Neural crest cell (in vitro differentiated cells): ENCODE data around the gene CD109. TPM values are rescaled to one million over a fixed set of nuclear protein-coding genes. Genes with fewer than 3 reads are reported as not detected.
"Not testable (repeated sequence)": the region's sequence is repeated elsewhere in the genome, so short reads cannot be mapped to it uniquely, and the experiment has no call there.

Source experiments
- DNase-seq: peaks from one replicate; pipeline ENCODE4 v3.0.0; 2021; ENCODE audit warnings: low read depth, mixed read lengths, low spot score
- H3K27ac Mint-ChIP-seq: one replicate; pipeline ENCODE4 v1.8.0; 2021; ENCODE audit warnings: mild to moderate bottlenecking, mixed read lengths; ENCODE audit not compliant: unreplicated experiment
- H3K27me3 Mint-ChIP-seq: 2 replicates; pipeline ENCODE4 v1.8.0; 2021; ENCODE audit warnings: low read depth, mild to moderate bottlenecking, mixed read lengths
- H3K36me3 Mint-ChIP-seq: 2 replicates; pipeline ENCODE4 v1.8.0; 2021; ENCODE audit warnings: low read depth, mild to moderate bottlenecking, mixed read lengths
- H3K4me1 Mint-ChIP-seq: 2 replicates; pipeline ENCODE4 v1.8.0; 2021; ENCODE audit warnings: mixed read lengths
- H3K4me3 Mint-ChIP-seq: one replicate; pipeline ENCODE4 v1.8.0; 2021; ENCODE audit warnings: mild to moderate bottlenecking, mixed read lengths
- H3K9me3 Mint-ChIP-seq: 2 replicates; pipeline ENCODE4 v1.8.0; 2021; ENCODE audit warnings: mixed read lengths
- total RNA-seq: library from RNA; stranded (reverse); gene quantifications from 2 replicates; pipeline ENCODE4 v1.2.1, GENCODE V29; 2021
- TF ChIP-seq, protein P1 (sequence below): fragments of 200-600 bp; sonication (generic); conservative IDR thresholded peaks from 2 replicates; pipeline ENCODE4 v1.5.0; 2021; ENCODE audit warnings: antibody characterized with exemption, mild to moderate bottlenecking

The CD109 gene
- total RNA-seq, 1 donor from 2014 or later, result 0.84 TPM

- peaks cover 3% of the 10 kb centered on the region for H3K9me3 Mint-ChIP-seq
- H3K4me1 Mint-ChIP-seq, result no peaks in the 10 kb centered on the region
- peak; percentile 48 for DNase-seq
- no peaks in the 10 kb centered on the region for H3K36me3 Mint-ChIP-seq
- TF ChIP-seq, protein P1, sequence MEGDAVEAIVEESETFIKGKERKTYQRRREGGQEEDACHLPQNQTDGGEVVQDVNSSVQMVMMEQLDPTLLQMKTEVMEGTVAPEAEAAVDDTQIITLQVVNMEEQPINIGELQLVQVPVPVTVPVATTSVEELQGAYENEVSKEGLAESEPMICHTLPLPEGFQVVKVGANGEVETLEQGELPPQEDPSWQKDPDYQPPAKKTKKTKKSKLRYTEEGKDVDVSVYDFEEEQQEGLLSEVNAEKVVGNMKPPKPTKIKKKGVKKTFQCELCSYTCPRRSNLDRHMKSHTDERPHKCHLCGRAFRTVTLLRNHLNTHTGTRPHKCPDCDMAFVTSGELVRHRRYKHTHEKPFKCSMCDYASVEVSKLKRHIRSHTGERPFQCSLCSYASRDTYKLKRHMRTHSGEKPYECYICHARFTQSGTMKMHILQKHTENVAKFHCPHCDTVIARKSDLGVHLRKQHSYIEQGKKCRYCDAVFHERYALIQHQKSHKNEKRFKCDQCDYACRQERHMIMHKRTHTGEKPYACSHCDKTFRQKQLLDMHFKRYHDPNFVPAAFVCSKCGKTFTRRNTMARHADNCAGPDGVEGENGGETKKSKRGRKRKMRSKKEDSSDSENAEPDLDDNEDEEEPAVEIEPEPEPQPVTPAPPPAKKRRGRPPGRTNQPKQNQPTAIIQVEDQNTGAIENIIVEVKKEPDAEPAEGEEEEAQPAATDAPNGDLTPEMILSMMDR, result peak; percentile 64
- no peaks in the 10 kb centered on the region for H3K27me3 Mint-ChIP-seq
- no peak overlapping the region for H3K4me3 Mint-ChIP-seq
- no peak overlapping the region for H3K27ac Mint-ChIP-seq
Observed at GRCh38 chr6:73803562-73804241, 107.7 kb downstream of the CD109 start.

DNA sequence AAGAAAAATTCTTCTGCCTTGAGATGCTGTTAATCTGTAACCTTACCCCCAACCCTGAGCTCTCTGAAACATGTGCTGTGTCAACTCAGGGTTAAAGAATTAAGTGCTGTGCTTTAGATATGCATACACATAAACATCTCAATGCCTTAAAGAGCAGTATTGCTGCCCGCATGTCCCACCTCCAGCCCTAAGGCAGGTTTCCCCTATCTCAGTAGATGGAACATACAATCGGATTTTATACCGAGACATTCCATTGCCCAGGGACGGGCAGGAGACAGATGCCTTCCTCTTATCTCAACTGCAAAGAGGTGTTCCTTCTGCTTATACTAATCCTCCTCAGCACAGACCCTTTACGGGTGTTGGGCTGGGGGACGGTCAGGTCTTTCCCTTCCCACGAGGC is 109.2 kb downstream of the CD109 start:
- H3K4me3 Mint-ChIP-seq, H3K36me3 Mint-ChIP-seq, H3K4me1 Mint-ChIP-seq, H3K27me3 Mint-ChIP-seq, H3K9me3 Mint-ChIP-seq, DNase-seq, H3K27ac Mint-ChIP-seq: not testable (repeated sequence)

- H3K4me1 Mint-ChIP-seq, H3K27me3 Mint-ChIP-seq, H3K9me3 Mint-ChIP-seq: not testable (repeated sequence)
Observed at GRCh38 chr6:73805982-73806381, 110.0 kb downstream of the CD109 start.

DNA sequence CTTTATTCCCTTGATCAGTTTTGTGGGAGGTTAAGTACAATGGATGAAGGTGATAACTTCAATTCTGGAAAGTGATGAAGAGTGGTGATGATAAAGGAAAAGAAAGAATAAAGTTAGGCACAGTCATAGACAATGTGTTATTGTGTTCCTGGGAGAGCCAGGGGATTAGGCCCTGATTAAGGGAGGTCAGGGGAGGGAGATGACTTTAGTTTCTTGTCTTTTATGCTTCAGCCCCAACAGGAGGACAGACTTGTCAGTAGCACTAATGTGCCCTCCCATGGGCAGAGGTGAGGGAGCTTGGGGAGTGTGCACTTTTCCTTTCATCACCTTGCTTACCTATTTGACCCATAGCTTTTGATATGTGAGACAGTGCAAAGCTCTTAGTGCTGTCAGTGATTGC is 115.7 kb downstream of the CD109 start:
- no peak for DNase-seq
- H3K27ac Mint-ChIP-seq, result no peak overlapping the region
- no peaks in the 10 kb centered on the region for H3K27me3 Mint-ChIP-seq
- H3K4me3 Mint-ChIP-seq, result no peak overlapping the region
- no peaks in the 10 kb centered on the region for H3K36me3 Mint-ChIP-seq
- TF ChIP-seq, protein P1, result no peak
- no peaks in the 10 kb centered on the region for H3K9me3 Mint-ChIP-seq
- no peaks in the 10 kb centered on the region for H3K4me1 Mint-ChIP-seq

More at GRCh38 chr6:73805982-73806381, 110.0 kb downstream of the CD109 start:
- H3K27ac Mint-ChIP-seq, H3K4me3 Mint-ChIP-seq, DNase-seq, H3K36me3 Mint-ChIP-seq: not testable (repeated sequence)

GRCh38 chr6:73817253-73817652 is 121.2 kb downstream of the CD109 start:
- H3K4me1 Mint-ChIP-seq, result no peaks in the 10 kb centered on the region
- no peak for DNase-seq
- H3K4me3 Mint-ChIP-seq, result no peak overlapping the region
- no peaks in the 10 kb centered on the region for H3K9me3 Mint-ChIP-seq
- no peaks in the 10 kb centered on the region for H3K36me3 Mint-ChIP-seq
- H3K27me3 Mint-ChIP-seq, result no peaks in the 10 kb centered on the region
- TF ChIP-seq, protein P1, result no peak
- H3K27ac Mint-ChIP-seq, result no peak overlapping the region

GRCh38 chr6:73823046-73823735 is 127.2 kb downstream of the CD109 start:
- no peak overlapping the region for H3K4me3 Mint-ChIP-seq
- H3K27me3 Mint-ChIP-seq, result no peaks in the 10 kb centered on the region
- TF ChIP-seq, protein P1, result no peak
- no peak for DNase-seq
- H3K9me3 Mint-ChIP-seq, result no peaks in the 10 kb centered on the region
- no peaks in the 10 kb centered on the region for H3K36me3 Mint-ChIP-seq
- H3K4me1 Mint-ChIP-seq, result no peaks in the 10 kb centered on the region
- no peak overlapping the region for H3K27ac Mint-ChIP-seq
